ENCODE measurements around the gene LRRC56. TPM values are rescaled to one million over a fixed set of nuclear protein-coding genes. Genes with fewer than 3 reads are reported as not detected.

LRRC56 gene
- total RNA-seq, 1 experiment from 2014 or later: not detected

GRCh38 chr11:540583-541432, 3.5 kb downstream of the LRRC56 start:
- DNase-seq (ENCODE audit: low read depth): no peak

GRCh38 chr11:541433-541885, 4.1 kb downstream of the LRRC56 start:
- no peak for DNase-seq (ENCODE audit: low read depth)

GRCh38 chr11:544817-545166, 7.5 kb downstream of the LRRC56 start:
- no peak for DNase-seq (ENCODE audit: low read depth)

- no peak for DNase-seq (ENCODE audit: low read depth)
Measured at GRCh38 chr11:545171-545570, 7.8 kb downstream of the LRRC56 start.

- DNase-seq (ENCODE audit: low read depth): no peak
Measured at GRCh38 chr11:548700-549603, 11.6 kb downstream of the LRRC56 start.

- DNase-seq (ENCODE audit: low read depth): no peak
Measured at GRCh38 chr11:550021-550745, 12.9 kb downstream of the LRRC56 start.

- DNase-seq (ENCODE audit: low read depth): no peak
Measured at GRCh38 chr11:550746-551085, 13.4 kb downstream of the LRRC56 start.

GRCh38 chr11:551131-551530, 13.8 kb downstream of the LRRC56 start:
- no peak for DNase-seq (ENCODE audit: low read depth)

- no peak for DNase-seq (ENCODE audit: low read depth)
Measured at GRCh38 chr11:551596-551995, 14.3 kb downstream of the LRRC56 start.

GRCh38 chr11:553083-553987, 16.0 kb downstream of the LRRC56 start:
- no peak for DNase-seq (ENCODE audit: low read depth)

- DNase-seq (ENCODE audit: low read depth): no peak
Measured at GRCh38 chr11:553988-554340, 16.6 kb downstream of the LRRC56 start.

- no peak for DNase-seq (ENCODE audit: low read depth)
Measured at GRCh38 chr11:554428-555226, 17.3 kb downstream of the LRRC56 start.

- DNase-seq (ENCODE audit: low read depth): no peak
Measured at GRCh38 chr11:555227-555779, 18.0 kb downstream of the LRRC56 start.

GRCh38 chr11:555780-556661, 18.7 kb downstream of the LRRC56 start:
- no peak for DNase-seq (ENCODE audit: low read depth)

- DNase-seq (ENCODE audit: low read depth): no peak
Measured at GRCh38 chr11:556662-557256, 19.4 kb downstream of the LRRC56 start.

- no peak for DNase-seq (ENCODE audit: low read depth)
Measured at GRCh38 chr11:557328-558132, 20.2 kb downstream of the LRRC56 start.

- no peak for DNase-seq (ENCODE audit: low read depth)
Measured at GRCh38 chr11:558503-558902, 21.2 kb downstream of the LRRC56 start.

Data from RPMI7951 (cell line).